Measurements from ENCODE around the gene BICRA. TPM values are rescaled to one million over a fixed set of nuclear protein-coding genes. Genes with fewer than 3 reads are reported as not detected.

The BICRA gene
- total RNA-seq, 1 donor from 2014 or later: 13.4 TPM

DNA sequence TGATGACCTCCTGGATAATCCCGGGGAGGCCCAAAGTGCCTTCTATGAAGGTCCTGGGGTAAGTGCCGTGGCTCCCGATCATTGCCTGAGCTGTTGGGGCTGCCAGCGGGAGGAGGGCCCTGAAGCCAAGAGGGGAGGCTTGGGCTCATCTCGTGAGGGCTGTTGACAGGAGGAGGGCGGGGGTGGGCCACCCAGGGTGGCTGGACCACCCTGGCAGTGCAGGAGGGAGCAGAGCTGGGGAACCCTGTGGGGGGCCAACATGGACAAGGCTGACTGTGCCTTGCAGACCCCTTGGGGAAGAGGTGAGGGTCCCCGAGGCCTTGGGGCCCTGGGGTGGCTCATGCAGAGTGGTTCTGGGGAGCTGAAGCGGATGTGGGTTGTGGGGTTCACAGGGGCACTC, 66.9 kb downstream of the BICRA start:
- Mint-ChIP-seq H3K27me3 (ENCODE audit: low read depth) (no peaks in the 10 kb centered on the region), H3K9me3 (ENCODE audit: low read depth) (peaks cover 3% of the 10 kb centered on the region), H3K4me1 (ENCODE audit: low read depth) (no peaks in the 10 kb centered on the region), H3K27ac (ENCODE audit: unreplicated experiment) (no peak overlapping the region), H3K36me3 (ENCODE audit: low read depth) (peaks cover 17% of the 10 kb centered on the region), H3K4me3 (ENCODE audit: unreplicated experiment) (no peak overlapping the region)
- no peak for DNase-seq (ENCODE audit: low spot score)
- TF ChIP-seq, protein P1, sequence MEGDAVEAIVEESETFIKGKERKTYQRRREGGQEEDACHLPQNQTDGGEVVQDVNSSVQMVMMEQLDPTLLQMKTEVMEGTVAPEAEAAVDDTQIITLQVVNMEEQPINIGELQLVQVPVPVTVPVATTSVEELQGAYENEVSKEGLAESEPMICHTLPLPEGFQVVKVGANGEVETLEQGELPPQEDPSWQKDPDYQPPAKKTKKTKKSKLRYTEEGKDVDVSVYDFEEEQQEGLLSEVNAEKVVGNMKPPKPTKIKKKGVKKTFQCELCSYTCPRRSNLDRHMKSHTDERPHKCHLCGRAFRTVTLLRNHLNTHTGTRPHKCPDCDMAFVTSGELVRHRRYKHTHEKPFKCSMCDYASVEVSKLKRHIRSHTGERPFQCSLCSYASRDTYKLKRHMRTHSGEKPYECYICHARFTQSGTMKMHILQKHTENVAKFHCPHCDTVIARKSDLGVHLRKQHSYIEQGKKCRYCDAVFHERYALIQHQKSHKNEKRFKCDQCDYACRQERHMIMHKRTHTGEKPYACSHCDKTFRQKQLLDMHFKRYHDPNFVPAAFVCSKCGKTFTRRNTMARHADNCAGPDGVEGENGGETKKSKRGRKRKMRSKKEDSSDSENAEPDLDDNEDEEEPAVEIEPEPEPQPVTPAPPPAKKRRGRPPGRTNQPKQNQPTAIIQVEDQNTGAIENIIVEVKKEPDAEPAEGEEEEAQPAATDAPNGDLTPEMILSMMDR (IDR thresholded peaks at IDR 0.05): no peak

DNA sequence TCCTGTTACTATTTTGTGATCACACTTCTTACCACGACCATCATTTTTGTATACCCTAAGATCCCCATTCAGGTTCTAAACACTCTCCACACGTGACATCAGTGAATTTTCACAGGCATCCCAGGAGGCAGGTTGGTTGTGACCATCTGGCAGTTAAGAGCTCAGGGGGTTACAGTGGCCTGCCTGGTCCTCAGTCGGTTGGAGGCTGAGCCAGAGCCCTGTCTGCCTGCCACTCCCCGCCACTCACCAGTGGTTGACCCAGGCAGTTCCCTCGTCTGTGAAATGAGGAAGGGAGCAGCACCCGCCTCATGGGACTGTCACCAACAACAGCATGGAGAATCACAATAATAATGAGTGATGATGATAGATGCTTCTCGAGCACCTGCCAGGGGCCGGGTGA, 67.9 kb downstream of the BICRA start:
- Mint-ChIP-seq H3K27ac (ENCODE audit: unreplicated experiment) (no peak overlapping the region), H3K27me3 (ENCODE audit: low read depth) (no peaks in the 10 kb centered on the region), H3K4me1 (ENCODE audit: low read depth) (no peaks in the 10 kb centered on the region), H3K9me3 (ENCODE audit: low read depth) (peaks cover 3% of the 10 kb centered on the region), H3K36me3 (ENCODE audit: low read depth) (peaks cover 22% of the 10 kb centered on the region), H3K4me3 (ENCODE audit: unreplicated experiment) (no peak overlapping the region)
- TF ChIP-seq, protein P1 (IDR thresholded peaks at IDR 0.05): no peak
- no peak for DNase-seq (ENCODE audit: low spot score)

DNA sequence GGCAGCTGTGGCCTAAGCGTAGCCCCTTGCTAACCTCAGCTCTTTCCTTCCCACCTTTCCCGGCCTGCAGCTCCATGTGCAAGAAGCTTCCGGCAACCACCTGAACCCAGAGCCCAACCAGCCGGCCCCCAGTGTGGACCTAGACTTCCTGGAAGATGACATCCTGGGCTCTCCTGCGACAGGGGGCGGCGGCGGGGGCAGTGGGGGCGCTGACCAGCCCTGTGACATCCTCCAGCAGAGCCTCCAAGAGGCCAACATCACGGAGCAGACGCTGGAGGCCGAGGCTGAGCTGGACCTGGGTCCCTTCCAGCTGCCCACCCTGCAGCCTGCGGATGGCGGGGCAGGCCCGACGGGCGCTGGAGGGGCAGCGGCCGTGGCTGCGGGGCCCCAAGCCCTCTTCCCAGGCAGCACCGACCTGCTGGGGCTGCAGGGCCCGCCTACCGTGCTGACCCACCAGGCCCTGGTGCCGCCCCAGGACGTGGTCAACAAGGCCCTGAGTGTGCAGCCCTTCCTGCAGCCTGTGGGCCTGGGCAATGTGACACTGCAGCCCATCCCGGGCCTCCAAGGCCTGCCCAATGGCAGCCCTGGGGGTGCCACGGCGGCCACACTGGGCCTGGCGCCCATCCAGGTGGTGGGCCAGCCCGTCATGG, 70.4 kb downstream of the BICRA start:
- H3K9me3 Mint-ChIP-seq (ENCODE audit: low read depth): no peaks in the 10 kb centered on the region
- TF ChIP-seq, protein P1 (IDR thresholded peaks at IDR 0.05): no peak
- H3K36me3 Mint-ChIP-seq (ENCODE audit: low read depth): peaks cover 19% of the 10 kb centered on the region
- no peaks in the 10 kb centered on the region for H3K27me3 Mint-ChIP-seq (ENCODE audit: low read depth)
- H3K4me1 Mint-ChIP-seq (ENCODE audit: low read depth): peaks cover 4% of the 10 kb centered on the region
- no peak for DNase-seq (ENCODE audit: low spot score)
- H3K4me3 Mint-ChIP-seq (ENCODE audit: unreplicated experiment): no peak overlapping the region
- H3K27ac Mint-ChIP-seq (ENCODE audit: unreplicated experiment): no peak overlapping the region

DNA sequence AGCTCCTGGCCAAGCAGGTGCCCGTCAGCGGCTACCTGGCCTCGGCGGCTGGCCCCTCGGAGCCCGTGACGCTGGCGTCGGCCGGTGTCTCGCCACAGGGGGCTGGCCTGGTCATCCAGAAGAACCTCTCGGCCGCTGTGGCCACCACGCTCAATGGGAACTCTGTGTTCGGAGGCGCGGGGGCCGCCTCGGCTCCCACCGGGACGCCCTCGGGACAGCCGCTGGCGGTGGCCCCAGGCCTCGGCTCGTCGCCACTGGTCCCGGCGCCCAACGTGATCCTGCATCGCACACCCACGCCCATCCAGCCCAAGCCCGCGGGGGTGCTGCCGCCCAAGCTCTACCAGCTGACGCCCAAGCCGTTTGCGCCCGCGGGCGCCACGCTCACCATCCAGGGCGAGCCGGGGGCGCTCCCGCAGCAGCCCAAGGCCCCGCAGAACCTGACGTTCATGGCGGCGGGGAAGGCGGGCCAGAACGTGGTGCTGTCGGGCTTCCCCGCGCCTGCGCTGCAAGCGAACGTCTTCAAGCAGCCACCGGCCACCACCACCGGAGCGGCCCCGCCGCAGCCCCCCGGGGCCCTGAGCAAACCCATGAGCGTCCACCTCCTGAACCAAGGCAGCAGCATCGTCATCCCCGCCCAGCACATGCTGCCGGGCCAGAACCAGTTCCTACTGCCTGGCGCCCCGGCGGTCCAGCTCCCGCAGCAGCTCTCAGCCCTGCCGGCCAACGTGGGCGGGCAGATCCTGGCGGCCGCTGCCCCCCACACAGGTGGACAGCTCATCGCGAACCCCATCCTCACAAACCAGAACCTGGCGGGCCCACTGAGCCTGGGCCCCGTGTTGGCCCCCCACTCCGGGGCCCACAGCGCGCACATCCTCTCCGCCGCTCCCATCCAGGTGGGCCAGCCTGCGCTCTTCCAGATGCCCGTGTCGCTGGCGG, 71.3 kb downstream of the BICRA start:
- H3K4me1 Mint-ChIP-seq (ENCODE audit: low read depth): peaks cover 4% of the 10 kb centered on the region
- TF ChIP-seq, protein P1 (IDR thresholded peaks at IDR 0.05): no peak
- no peaks in the 10 kb centered on the region for H3K9me3 Mint-ChIP-seq (ENCODE audit: low read depth)
- no peak overlapping the region for H3K27ac Mint-ChIP-seq (ENCODE audit: unreplicated experiment)
- peaks cover 12% of the 10 kb centered on the region for H3K36me3 Mint-ChIP-seq (ENCODE audit: low read depth)
- no peaks in the 10 kb centered on the region for H3K27me3 Mint-ChIP-seq (ENCODE audit: low read depth)
- H3K4me3 Mint-ChIP-seq (ENCODE audit: unreplicated experiment): no peak overlapping the region
- no peak for DNase-seq (ENCODE audit: low spot score)

DNA sequence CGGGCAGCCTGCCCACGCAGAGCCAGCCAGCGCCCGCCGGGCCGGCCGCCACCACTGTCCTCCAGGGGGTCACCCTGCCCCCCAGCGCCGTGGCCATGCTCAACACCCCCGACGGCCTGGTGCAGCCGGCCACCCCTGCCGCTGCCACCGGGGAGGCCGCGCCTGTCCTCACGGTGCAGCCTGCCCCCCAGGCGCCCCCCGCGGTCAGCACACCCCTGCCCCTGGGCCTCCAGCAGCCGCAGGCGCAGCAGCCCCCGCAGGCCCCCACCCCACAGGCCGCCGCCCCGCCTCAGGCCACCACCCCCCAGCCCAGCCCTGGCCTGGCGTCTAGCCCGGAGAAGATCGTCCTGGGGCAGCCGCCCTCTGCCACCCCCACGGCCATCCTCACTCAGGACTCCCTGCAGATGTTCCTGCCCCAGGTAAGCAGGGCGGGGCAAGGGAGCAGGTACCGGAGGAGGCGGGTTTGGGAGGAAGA, 72.0 kb downstream of the BICRA start:
- H3K27ac Mint-ChIP-seq (ENCODE audit: unreplicated experiment): no peak overlapping the region
- TF ChIP-seq, protein P1 (IDR thresholded peaks at IDR 0.05): no peak

More for the DNA sequence above, 72.0 kb downstream of the BICRA start:
- DNase-seq (ENCODE audit: low spot score): no peak
- no peaks in the 10 kb centered on the region for H3K9me3 Mint-ChIP-seq (ENCODE audit: low read depth)
- H3K4me3 Mint-ChIP-seq (ENCODE audit: unreplicated experiment): no peak overlapping the region
- H3K27me3 Mint-ChIP-seq (ENCODE audit: low read depth): no peaks in the 10 kb centered on the region
- peaks cover 4% of the 10 kb centered on the region for H3K4me1 Mint-ChIP-seq (ENCODE audit: low read depth)
- H3K36me3 Mint-ChIP-seq (ENCODE audit: low read depth): peaks cover 11% of the 10 kb centered on the region
